Sigmoid colon (tissue), 4 donors: ENCODE results near the gene SPTBN1.

Experiments
- CTCF ChIP-seq, 4 experiments: fragments of 450-650 bp in 3 of 4; fragments of 200-600 bp in 1 of 4; IDR thresholded peaks; one replicate each; pipeline ENCODE4 v1.5.1; 2016 to 2019; ENCODE audit warnings: antibody characterized with exemption in 4 of 4, mild to moderate bottlenecking in 3 of 4, moderate library complexity in 2 of 4
- EP300 ChIP-seq, 4 donors: sonication (generic); formaldehyde crosslinking; IDR thresholded peaks; one replicate each; pipeline ENCODE4 v1.6.1; 2017; ENCODE audit warnings: antibody characterized with exemption in 4 of 4
- POLR2A ChIP-seq, 2 donors: fragments of 450-650 bp; IDR thresholded peaks; one replicate each; pipeline ENCODE4 v1.6.1; 2016; ENCODE audit warnings: antibody characterized with exemption in 2 of 2, mild to moderate bottlenecking in 2 of 2, moderate library complexity in 2 of 2
- POLR2AphosphoS5 ChIP-seq, 4 donors: sonication (generic); formaldehyde crosslinking; IDR thresholded peaks; one replicate each; pipeline ENCODE4 v1.6.1; 2017; ENCODE audit warnings: antibody characterized with exemption in 4 of 4

GRCh38 chr2:54482715-54483114, 26.6 kb downstream of the SPTBN1 start:
- no peak for TF ChIP-seq CTCF (IDR thresholded peaks at IDR 0.05)
- TF ChIP-seq EP300 (IDR thresholded peaks at IDR 0.05) = no peak
- no peak for TF ChIP-seq POLR2A (IDR thresholded peaks at IDR 0.05)
- peak in 1 of 4 donors; percentile 16 for TF ChIP-seq POLR2AphosphoS5 (IDR thresholded peaks at IDR 0.05)
